Stimulated activated CD8-positive, alpha-beta memory T cell treated with anti-CD3 and anti-CD28 coated beads, Interleukin-12 subunit alpha, Interleukin-12 subunit beta, amount 100 ng/mL, for 24 hours (primary cell): ENCODE measurements around the gene KDM6A.
"Not testable (repeated sequence)": the region's sequence is repeated elsewhere in the genome, so short reads cannot be mapped to it uniquely, and the experiment has no call there.

Experiments
- DNase-seq: peaks from one replicate; pipeline ENCODE4 v3.0.0-alpha.2; 2020; ENCODE audit errors: extremely low read depth

The KDM6A gene

GRCh38 chrX:44922980-44923379 is 50.0 kb downstream of the KDM6A start:
- DNase-seq: no peak

GRCh38 chrX:44927398-44927797 is 54.4 kb downstream of the KDM6A start:
- no peak for DNase-seq

- no peak for DNase-seq
These were observed 58.5 kb downstream of the KDM6A start for GRCh38 chrX:44931441-44931973.

- DNase-seq: no peak
These were observed 62.2 kb downstream of the KDM6A start for GRCh38 chrX:44935172-44935571.

- no peak for DNase-seq
These were observed 62.7 kb downstream of the KDM6A start for GRCh38 chrX:44935640-44936039.

- DNase-seq: no peak
These were observed 64.6 kb downstream of the KDM6A start for GRCh38 chrX:44937606-44938005.

GRCh38 chrX:44938111-44938510 is 65.1 kb downstream of the KDM6A start:
- no peak for DNase-seq

- DNase-seq: not testable (repeated sequence)
These were observed 67.6 kb downstream of the KDM6A start for GRCh38 chrX:44940541-44940940.

GRCh38 chrX:44943007-44943406 is 70.0 kb downstream of the KDM6A start:
- no peak for DNase-seq

- DNase-seq: no peak
These were observed 71.9 kb downstream of the KDM6A start for GRCh38 chrX:44944894-44945293.

GRCh38 chrX:44945736-44946135 is 72.7 kb downstream of the KDM6A start:
- DNase-seq: no peak

- DNase-seq: no peak
These were observed 73.8 kb downstream of the KDM6A start for GRCh38 chrX:44946771-44947170.

- no peak for DNase-seq
These were observed 75.0 kb downstream of the KDM6A start for GRCh38 chrX:44947995-44948394.

- no peak for DNase-seq
These were observed 75.4 kb downstream of the KDM6A start for GRCh38 chrX:44948406-44948805.

GRCh38 chrX:44949125-44949524 is 76.1 kb downstream of the KDM6A start:
- no peak for DNase-seq

GRCh38 chrX:44950471-44951366 is 77.7 kb downstream of the KDM6A start:
- DNase-seq: not testable (repeated sequence)

- no peak for DNase-seq
These were observed 78.6 kb downstream of the KDM6A start for GRCh38 chrX:44951572-44952067.

GRCh38 chrX:44952329-44953027 is 79.5 kb downstream of the KDM6A start:
- DNase-seq: no peak

- DNase-seq: no peak
These were observed 80.9 kb downstream of the KDM6A start for GRCh38 chrX:44953734-44954502.

GRCh38 chrX:44954562-44954961 is 81.6 kb downstream of the KDM6A start:
- DNase-seq: no peak

- no peak for DNase-seq
These were observed 84.9 kb downstream of the KDM6A start for GRCh38 chrX:44957848-44958247.

- DNase-seq: no peak
These were observed 85.5 kb downstream of the KDM6A start for GRCh38 chrX:44958480-44958879.
